NCI-H2227 (cell line): Measurements from ENCODE around the gene SLC25A30.
"Not testable (repeated sequence)": the region's sequence is repeated elsewhere in the genome, so short reads cannot be mapped to it uniquely, and the experiment has no call there.

Experiments used
- DNase-seq: peaks from one replicate; lab custom pipeline; 2025; ENCODE audit not compliant: unreplicated experiment; lab: John Stamatoyannopoulos, UW

The SLC25A30 gene

GRCh38 chr13:45370922-45371406, 47.2 kb downstream of the SLC25A30 start:
- no peak for DNase-seq

- no peak for DNase-seq
Measured at GRCh38 chr13:45369116-45369515, 49.1 kb downstream of the SLC25A30 start.

GRCh38 chr13:45368571-45368970, 49.6 kb downstream of the SLC25A30 start:
- DNase-seq, result no peak

- no peak for DNase-seq
Measured at GRCh38 chr13:45368005-45368404, 50.2 kb downstream of the SLC25A30 start.

GRCh38 chr13:45367358-45367757, 50.8 kb downstream of the SLC25A30 start:
- no peak for DNase-seq

- no peak for DNase-seq
Measured at GRCh38 chr13:45365558-45365885, 52.7 kb downstream of the SLC25A30 start.

- no peak for DNase-seq
Measured at GRCh38 chr13:45364876-45365557, 53.2 kb downstream of the SLC25A30 start.

GRCh38 chr13:45362939-45363338, 55.2 kb downstream of the SLC25A30 start:
- DNase-seq, result no peak

GRCh38 chr13:45361596-45362206, 56.5 kb downstream of the SLC25A30 start:
- no peak for DNase-seq

- no peak for DNase-seq
Measured at GRCh38 chr13:45356966-45357672, 61.1 kb downstream of the SLC25A30 start.

GRCh38 chr13:45353895-45354294, 64.3 kb downstream of the SLC25A30 start:
- DNase-seq, result no peak

GRCh38 chr13:45352031-45352430, 66.1 kb downstream of the SLC25A30 start:
- no peak for DNase-seq

GRCh38 chr13:45350152-45350551, 68.0 kb downstream of the SLC25A30 start:
- DNase-seq, result no peak

GRCh38 chr13:45349438-45349837, 68.7 kb downstream of the SLC25A30 start:
- no peak for DNase-seq

GRCh38 chr13:45344064-45344463, 74.1 kb downstream of the SLC25A30 start:
- not testable (repeated sequence) for DNase-seq
